GM12891 (cell line): Measurements from ENCODE around the gene C9orf43.

Experiments
- PAX5 ChIP-seq: IDR thresholded peaks from 2 replicates; pipeline ENCODE4 v1.6.1; 2011; ENCODE audit warnings: low read length, moderate library complexity, mild to moderate bottlenecking; ENCODE audit not compliant: insufficient read depth, severe bottlenecking
- POLR2A ChIP-seq: IDR thresholded peaks from 2 replicates; pipeline ENCODE4 v1.6.1; 2011; ENCODE audit warnings: low read depth, low read length, control low read depth
- POLR2AphosphoS5 ChIP-seq: IDR thresholded peaks from 2 replicates; pipeline ENCODE4 v1.6.1; 2011; ENCODE audit warnings: low read depth, low read length, control low read depth
- POU2F2 ChIP-seq: IDR thresholded peaks from 2 replicates; pipeline ENCODE4 v1.6.1; 2011; ENCODE audit warnings: low read depth, mild to moderate bottlenecking, control low read depth, low read length, moderate library complexity
- SPI1 ChIP-seq: IDR thresholded peaks from 2 replicates; pipeline ENCODE4 v1.6.1; 2011; ENCODE audit warnings: low read depth, low read length, control low read depth
- TAF1 ChIP-seq: IDR thresholded peaks from 2 replicates; pipeline ENCODE4 v1.6.1; 2011; ENCODE audit warnings: low read depth, low read length, control low read depth

GRCh38 chr9:113468716-113469448 is 58.3 kb downstream of the C9orf43 start:
- TF ChIP-seq POLR2AphosphoS5 (no peak), PAX5 (no peak), TAF1 (no peak), POLR2A (no peak), SPI1 (no peak), POU2F2 (no peak)
